NT2/D1 (cell line): ENCODE measurements around the gene FXYD1.
"Not testable (repeated sequence)": the region's sequence is repeated elsewhere in the genome, so short reads cannot be mapped to it uniquely, and the experiment has no call there.

ENCODE experiments used
- DNase-seq: peaks from one replicate; pipeline ENCODE4 v3.0.0-alpha.2; 2011; ENCODE audit warnings: low read depth, low spot score
- H3K27me3 ChIP-seq: 2 replicates; pipeline ENCODE4 v1.6.0; 2011; ENCODE audit warnings: mild to moderate bottlenecking; ENCODE audit not compliant: insufficient read length, insufficient read depth
- H3K36me3 ChIP-seq: 2 replicates; pipeline ENCODE4 v1.6.1; 2011; ENCODE audit warnings: mild to moderate bottlenecking, low read length, mixed read lengths; ENCODE audit not compliant: insufficient read depth, insufficient read length
- H3K4me1 ChIP-seq: 2 replicates; pipeline ENCODE4 v1.5.1; 2011; ENCODE audit not compliant: insufficient read depth, insufficient read length
- H3K4me3 ChIP-seq: 2 replicates; pipeline ENCODE4 v1.5.1; 2011; ENCODE audit warnings: low read depth; ENCODE audit not compliant: insufficient read length
- H3K9ac ChIP-seq: 2 replicates; pipeline ENCODE4 v1.6.0; 2011; ENCODE audit warnings: low read depth; ENCODE audit not compliant: insufficient read length
- H3K9me3 ChIP-seq: 2 replicates; pipeline ENCODE4 v1.5.1; 2011; ENCODE audit warnings: mild to moderate bottlenecking, low read length; ENCODE audit not compliant: insufficient read depth
- SUZ12 ChIP-seq: IDR thresholded peaks from 2 replicates; pipeline ENCODE4 v1.6.1; 2011; ENCODE audit not compliant: insufficient read length, insufficient read depth; ENCODE audit errors: extremely low read depth
- YY1 ChIP-seq: IDR thresholded peaks from 2 replicates; pipeline ENCODE4 v1.6.1; 2011; ENCODE audit not compliant: insufficient read length, insufficient read depth
- ZNF274 ChIP-seq: IDR thresholded peaks from 2 replicates; pipeline ENCODE4 v1.6.1; 2011; ENCODE audit warnings: mild to moderate bottlenecking, low read depth, low read length

Gene FXYD1

GRCh38 chr19:35095667-35096368 is 42.8 kb upstream of the FXYD1 start:
- TF ChIP-seq SUZ12 (no peak), ZNF274 (no peak), YY1 (no peak)
- Histone ChIP-seq H3K27me3 (no peaks in the 10 kb centered on the region), H3K9ac (no peak overlapping the region), H3K9me3 (no peaks in the 10 kb centered on the region), H3K4me1 (peaks cover 5% of the 10 kb centered on the region), H3K36me3 (no peaks in the 10 kb centered on the region), H3K4me3 (no peak overlapping the region)
- no peak for DNase-seq

GRCh38 chr19:35098413-35099049 is 40.1 kb upstream of the FXYD1 start:
- H3K36me3 ChIP-seq: no peaks in the 10 kb centered on the region
- H3K9me3 ChIP-seq: no peaks in the 10 kb centered on the region
- H3K4me3 ChIP-seq: no peak overlapping the region
- H3K4me1 ChIP-seq: peaks cover 7% of the 10 kb centered on the region
- no peak for TF ChIP-seq YY1
- TF ChIP-seq SUZ12: no peak
- no peak for TF ChIP-seq ZNF274
- DNase-seq: no peak
- no peak overlapping the region for H3K9ac ChIP-seq
- H3K27me3 ChIP-seq: no peaks in the 10 kb centered on the region

GRCh38 chr19:35099155-35099896 is 39.3 kb upstream of the FXYD1 start:
- peaks cover 7% of the 10 kb centered on the region for H3K4me1 ChIP-seq
- no peak for TF ChIP-seq ZNF274
- TF ChIP-seq SUZ12: no peak
- no peak for TF ChIP-seq YY1
- no peaks in the 10 kb centered on the region for H3K9me3 ChIP-seq
- H3K36me3 ChIP-seq: no peaks in the 10 kb centered on the region
- H3K4me3 ChIP-seq: no peak overlapping the region
- DNase-seq: no peak
- H3K27me3 ChIP-seq: no peaks in the 10 kb centered on the region
- H3K9ac ChIP-seq: no peak overlapping the region

GRCh38 chr19:35099897-35100275 is 38.7 kb upstream of the FXYD1 start:
- no peak for DNase-seq

GRCh38 chr19:35100588-35101533 is 37.8 kb upstream of the FXYD1 start:
- no peaks in the 10 kb centered on the region for H3K36me3 ChIP-seq
- DNase-seq: no peak
- H3K9ac ChIP-seq: peak overlapping the region; percentile 10
- no peak overlapping the region for H3K4me3 ChIP-seq
- TF ChIP-seq SUZ12 (no peak), YY1 (no peak), ZNF274 (no peak)
- peaks cover 3% of the 10 kb centered on the region; the same call in 1 of the 2 replicates for H3K9me3 ChIP-seq
- H3K27me3 ChIP-seq: no peaks in the 10 kb centered on the region
- H3K4me1 ChIP-seq: peaks cover 7% of the 10 kb centered on the region

More at GRCh38 chr19:35099897-35100275, 38.7 kb upstream of the FXYD1 start:
- Histone ChIP-seq H3K9ac (no peak overlapping the region), H3K36me3 (no peaks in the 10 kb centered on the region), H3K27me3 (no peaks in the 10 kb centered on the region), H3K4me3 (no peak overlapping the region), H3K9me3 (no peaks in the 10 kb centered on the region), H3K4me1 (peaks cover 7% of the 10 kb centered on the region)
- TF ChIP-seq YY1 (no peak), SUZ12 (no peak), ZNF274 (no peak)

GRCh38 chr19:35101949-35102348 is 36.7 kb upstream of the FXYD1 start:
- not testable (repeated sequence) for H3K4me1 ChIP-seq, H3K4me3 ChIP-seq, H3K36me3 ChIP-seq, H3K9me3 ChIP-seq, H3K27me3 ChIP-seq, DNase-seq, H3K9ac ChIP-seq

GRCh38 chr19:35103614-35104013 is 35.0 kb upstream of the FXYD1 start:
- not testable (repeated sequence) for DNase-seq, H3K27me3 ChIP-seq, H3K4me1 ChIP-seq, H3K36me3 ChIP-seq, H3K4me3 ChIP-seq, H3K9ac ChIP-seq, H3K9me3 ChIP-seq
